ENCODE data around the gene WDR49. TPM values are rescaled to one million over a fixed set of nuclear protein-coding genes. Genes with fewer than 3 reads are reported as not detected.
A peak's percentile ranks its signal among the peaks of the same experiment; 100 is the strongest.

Gene WDR49
- total RNA-seq, 2 experiments from 2014 or later = not detected

DNA sequence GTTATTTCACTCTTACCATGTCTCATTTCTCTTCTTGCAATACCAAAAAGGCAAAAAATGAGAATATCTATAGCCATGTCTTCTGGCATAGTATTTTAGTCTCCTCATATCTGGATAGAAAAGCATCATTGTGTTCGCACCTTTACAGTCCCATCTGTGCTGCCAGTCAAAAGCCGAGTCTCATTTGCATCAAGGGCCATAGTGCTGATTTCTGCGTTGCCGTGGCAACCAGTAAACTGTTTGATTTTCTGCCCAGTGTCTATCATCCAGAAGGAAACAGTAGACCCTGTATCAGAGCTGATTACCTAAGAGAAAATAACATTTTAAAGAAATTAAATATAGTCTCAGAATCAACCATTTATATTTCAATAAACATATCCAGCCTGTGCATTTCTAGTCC is 93.8 kb downstream of the WDR49 start:
- POLR2A ChIA-PET = no interaction called here
- Mint-ChIP-seq H3K27me3 (no peaks in the 10 kb centered on the region), H3K4me3 (no peak overlapping the region), H3K36me3 (ENCODE audit: low read depth) (no peaks in the 10 kb centered on the region), H3K9me3 (ENCODE audit: low read depth) (no peaks in the 10 kb centered on the region), H3K4me1 (no peaks in the 10 kb centered on the region), H3K27ac (no peak overlapping the region)
- DNase-seq (no peak), ATAC-seq (no peak)
- CTCF ChIA-PET = no interaction called here
- intact Hi-C loops (cut with DNase I, micrococcal nuclease) = no loop called here

DNA sequence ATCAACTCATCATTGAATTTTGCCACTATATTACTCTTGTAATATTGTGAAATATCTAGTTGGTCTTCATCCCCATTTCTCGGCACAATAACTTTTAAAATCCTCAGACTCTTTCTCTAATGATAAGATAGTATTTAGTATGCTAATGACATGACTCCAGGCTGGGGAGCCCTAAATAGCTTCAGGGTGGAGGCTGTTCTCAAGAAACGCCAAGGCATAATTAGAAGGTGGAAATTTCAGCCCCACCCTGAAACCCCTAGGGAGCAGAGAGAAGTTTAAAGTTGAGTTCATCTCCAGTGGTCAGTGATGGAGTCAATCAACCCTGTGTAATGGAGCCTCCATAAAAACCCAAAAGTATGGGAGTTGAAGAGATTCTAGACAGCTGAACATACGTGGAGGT is 98.8 kb downstream of the WDR49 start:
- no peak for ATAC-seq
- intact Hi-C loops (cut with DNase I, micrococcal nuclease) = no loop called here
- no peak for DNase-seq
- CTCF ChIA-PET = interaction anchor here (0.7 kb wide), 1 partner anchor 75 kb away, joined by 3 read pairs; no protein-coding TSS in a partner anchor
- H3K27me3 Mint-ChIP-seq = no peaks in the 10 kb centered on the region
- H3K4me3 Mint-ChIP-seq = no peak overlapping the region
- POLR2A ChIA-PET = no interaction called here
- H3K36me3 Mint-ChIP-seq (ENCODE audit: low read depth) = no peaks in the 10 kb centered on the region
- H3K4me1 Mint-ChIP-seq = no peaks in the 10 kb centered on the region
- H3K27ac Mint-ChIP-seq = no peak overlapping the region
- H3K9me3 Mint-ChIP-seq (ENCODE audit: low read depth) = no peaks in the 10 kb centered on the region

DNA sequence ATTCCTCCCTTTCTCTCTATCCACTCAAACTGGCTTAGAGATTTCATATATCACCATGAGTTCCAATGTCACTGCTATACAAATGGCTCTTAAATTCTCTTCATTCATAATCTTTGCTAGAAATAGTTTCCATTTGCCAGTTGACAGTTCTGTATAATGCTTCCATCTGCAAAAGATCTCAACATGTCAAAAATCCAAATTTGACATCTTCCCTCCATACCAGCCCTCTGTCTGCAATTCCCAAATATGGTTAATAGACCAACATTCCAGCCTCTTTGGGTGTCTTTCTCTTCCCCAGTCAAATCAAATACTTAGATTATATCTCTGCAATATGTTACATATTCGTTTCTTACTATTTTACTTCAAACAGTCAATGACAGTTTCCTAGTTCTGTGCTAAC is 115.7 kb downstream of the WDR49 start:
- Mint-ChIP-seq H3K27me3 (peaks cover 3% of the 10 kb centered on the region), H3K27ac (no peak overlapping the region), H3K36me3 (ENCODE audit: low read depth) (no peaks in the 10 kb centered on the region), H3K4me3 (no peak overlapping the region), H3K9me3 (ENCODE audit: low read depth) (peaks cover 16% of the 10 kb centered on the region), H3K4me1 (no peaks in the 10 kb centered on the region)
- ChIA-PET POLR2A (no interaction called here), CTCF (interaction anchor here (0.5 kb wide), 1 partner anchor 79 kb away, joined by 4 read pairs; no protein-coding TSS in a partner anchor)
- DNase-seq = no peak
- no peak for ATAC-seq
- intact Hi-C loops (cut with DNase I, micrococcal nuclease) = no loop called here

DNA sequence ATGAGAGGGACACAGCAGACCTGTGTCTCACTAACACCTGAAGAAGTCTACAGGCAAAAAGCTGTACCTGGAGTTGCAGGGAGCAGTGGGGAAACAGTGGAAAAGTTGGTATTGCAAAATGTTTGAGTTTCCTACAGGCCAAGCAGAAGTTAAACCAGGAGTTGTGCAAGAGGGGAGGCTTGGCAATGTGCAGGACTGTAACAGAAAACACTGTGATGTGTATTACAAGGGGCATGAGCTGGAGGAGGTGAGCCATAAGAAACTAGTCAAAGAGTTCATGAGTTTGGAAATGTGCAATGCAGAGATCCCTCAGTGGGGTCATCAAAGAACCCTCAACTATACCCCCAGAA is 132.8 kb downstream of the WDR49 start:
- Mint-ChIP-seq H3K36me3 (ENCODE audit: low read depth) (no peaks in the 10 kb centered on the region), H3K27ac (no peak overlapping the region), H3K4me3 (no peak overlapping the region), H3K9me3 (ENCODE audit: low read depth) (no peaks in the 10 kb centered on the region), H3K4me1 (no peaks in the 10 kb centered on the region), H3K27me3 (no peaks in the 10 kb centered on the region)
- intact Hi-C loops (cut with DNase I, micrococcal nuclease) = no loop called here
- CTCF ChIA-PET = interaction anchor here (0.7 kb wide), 1 partner anchor 205 kb away, joined by 3 read pairs; no protein-coding TSS in a partner anchor
- no peak for DNase-seq
- ATAC-seq = no peak
- POLR2A ChIA-PET = no interaction called here

DNA sequence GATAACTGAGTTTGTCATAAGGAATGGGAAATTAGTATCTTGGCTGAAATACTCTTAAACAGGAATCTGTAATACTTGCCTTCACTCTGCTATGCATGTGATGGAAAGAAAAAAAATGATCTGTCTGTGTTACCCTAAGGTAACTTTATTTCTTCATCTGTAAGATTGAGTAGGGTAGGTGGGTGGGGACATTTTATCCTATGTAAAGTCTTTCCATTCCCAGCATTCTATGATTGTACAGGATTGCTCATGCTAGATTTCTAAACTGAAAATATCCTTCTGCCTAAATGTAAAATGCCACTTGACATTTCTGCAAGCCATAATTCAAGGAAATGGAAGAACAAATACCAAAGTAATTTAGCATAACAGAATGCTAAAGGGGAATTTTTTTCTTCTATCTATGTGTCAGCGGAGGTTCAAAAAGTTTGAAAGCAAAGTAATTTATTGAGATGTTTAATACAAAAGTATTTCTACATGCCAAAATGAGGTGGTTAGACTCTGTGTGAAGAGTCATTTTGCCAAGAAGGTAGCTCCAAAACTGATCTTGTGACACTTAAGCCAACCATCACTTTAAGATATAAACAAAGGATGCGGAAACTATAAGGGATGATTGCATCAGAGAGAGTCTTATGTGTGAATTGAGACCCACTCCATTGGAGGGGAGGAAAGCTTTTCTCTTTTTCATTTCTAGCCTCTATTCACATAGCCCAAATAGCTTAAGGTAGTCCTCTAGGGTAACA is 133.3 kb downstream of the WDR49 start:
- no peaks in the 10 kb centered on the region for H3K27me3 Mint-ChIP-seq
- no peak for DNase-seq

DNA sequence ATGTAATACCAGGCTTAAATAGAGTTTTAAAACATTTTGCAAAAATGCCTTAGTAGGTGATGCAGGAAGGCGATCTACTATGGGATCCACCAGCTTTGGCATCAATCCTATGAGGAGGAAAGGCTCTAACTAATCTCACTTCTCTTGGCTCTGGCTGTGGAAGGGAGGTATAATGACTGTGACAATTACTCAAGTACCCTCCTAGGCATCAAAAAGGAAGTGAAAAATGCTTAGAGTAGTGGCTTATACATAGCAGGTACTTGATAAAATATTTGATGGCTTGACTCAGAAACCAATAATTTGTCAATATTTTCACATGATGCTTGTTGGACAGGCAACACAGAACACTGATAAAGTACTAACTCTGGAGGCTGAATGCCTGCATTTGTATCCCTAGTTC is 145.8 kb downstream of the WDR49 start:
- H3K27me3 Mint-ChIP-seq = no peaks in the 10 kb centered on the region
- H3K27ac Mint-ChIP-seq = no peak overlapping the region
- ChIA-PET CTCF (no interaction called here), POLR2A (no interaction called here)
- DNase-seq = no peak
- no peak overlapping the region for H3K4me3 Mint-ChIP-seq
- ATAC-seq = no peak
- no peaks in the 10 kb centered on the region for H3K4me1 Mint-ChIP-seq
- no peaks in the 10 kb centered on the region for H3K36me3 Mint-ChIP-seq (ENCODE audit: low read depth)
- no peaks in the 10 kb centered on the region for H3K9me3 Mint-ChIP-seq (ENCODE audit: low read depth)
- intact Hi-C loops (cut with DNase I, micrococcal nuclease) = no loop called here

More for the DNA sequence above, 133.3 kb downstream of the WDR49 start:
- Mint-ChIP-seq H3K9me3 (ENCODE audit: low read depth) (no peaks in the 10 kb centered on the region), H3K4me3 (no peak overlapping the region), H3K27ac (no peak overlapping the region), H3K36me3 (ENCODE audit: low read depth) (no peaks in the 10 kb centered on the region), H3K4me1 (no peaks in the 10 kb centered on the region)
- ChIA-PET CTCF (interaction anchor here (0.7 kb wide), 1 partner anchor 205 kb away, joined by 3 read pairs; no protein-coding TSS in a partner anchor), POLR2A (no interaction called here)
- no peak for ATAC-seq
- intact Hi-C loops (cut with DNase I, micrococcal nuclease) = no loop called here

DNA sequence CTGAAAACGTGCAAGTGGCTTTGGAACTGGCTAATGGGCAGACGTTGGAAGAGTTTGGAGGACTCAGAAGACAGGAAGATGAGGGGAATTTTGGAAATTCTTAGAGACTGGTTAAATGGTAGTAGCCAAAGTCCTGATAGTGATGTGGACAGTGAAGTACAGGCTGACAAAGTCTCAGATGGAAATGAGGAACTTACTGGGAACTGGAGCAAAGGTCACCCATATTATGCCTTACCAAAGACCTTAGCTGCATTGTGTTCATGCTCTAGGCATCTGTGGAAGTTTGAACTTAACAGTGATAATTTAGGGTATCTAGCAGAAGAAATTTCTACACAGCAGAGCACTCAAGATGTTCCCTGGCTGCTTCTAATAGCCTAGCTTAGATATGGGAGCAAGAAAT is 151.3 kb downstream of the WDR49 start:
- Mint-ChIP-seq H3K4me1 (no peaks in the 10 kb centered on the region), H3K27ac (no peak overlapping the region), H3K9me3 (ENCODE audit: low read depth) (no peaks in the 10 kb centered on the region), H3K36me3 (ENCODE audit: low read depth) (no peaks in the 10 kb centered on the region), H3K4me3 (no peak overlapping the region), H3K27me3 (no peaks in the 10 kb centered on the region)
- POLR2A ChIA-PET = no interaction called here
- DNase-seq (no peak), ATAC-seq (no peak)
- CTCF ChIA-PET = no interaction called here
- intact Hi-C loops (cut with DNase I, micrococcal nuclease) = no loop called here

DNA sequence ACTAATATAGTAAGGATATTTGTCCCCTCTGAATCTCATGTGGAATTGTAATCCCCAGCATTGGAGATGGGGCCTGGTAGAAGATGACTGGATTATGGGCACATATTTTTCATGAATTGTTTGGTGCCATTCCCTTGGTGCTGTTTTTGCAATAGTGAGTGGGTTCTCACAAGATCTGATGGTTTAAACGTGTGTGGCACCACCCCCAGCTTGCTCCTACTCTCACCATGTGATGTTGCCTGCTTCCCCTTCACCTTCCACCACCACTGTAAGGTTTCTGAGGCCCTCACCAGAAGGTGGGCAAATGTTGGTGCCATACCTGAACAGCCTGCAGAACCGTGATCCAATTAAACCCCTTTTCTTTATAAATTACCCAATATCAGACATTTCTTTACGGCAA is 151.8 kb downstream of the WDR49 start:
- ChIA-PET CTCF (no interaction called here), POLR2A (no interaction called here)
- no peaks in the 10 kb centered on the region for H3K9me3 Mint-ChIP-seq (ENCODE audit: low read depth)
- ATAC-seq (no peak), DNase-seq (no peak)
- no peak overlapping the region for H3K27ac Mint-ChIP-seq
- H3K4me1 Mint-ChIP-seq = no peaks in the 10 kb centered on the region
- intact Hi-C loops (cut with DNase I, micrococcal nuclease) = no loop called here
- H3K36me3 Mint-ChIP-seq (ENCODE audit: low read depth) = no peaks in the 10 kb centered on the region
- H3K27me3 Mint-ChIP-seq = no peaks in the 10 kb centered on the region
- no peak overlapping the region for H3K4me3 Mint-ChIP-seq

DNA sequence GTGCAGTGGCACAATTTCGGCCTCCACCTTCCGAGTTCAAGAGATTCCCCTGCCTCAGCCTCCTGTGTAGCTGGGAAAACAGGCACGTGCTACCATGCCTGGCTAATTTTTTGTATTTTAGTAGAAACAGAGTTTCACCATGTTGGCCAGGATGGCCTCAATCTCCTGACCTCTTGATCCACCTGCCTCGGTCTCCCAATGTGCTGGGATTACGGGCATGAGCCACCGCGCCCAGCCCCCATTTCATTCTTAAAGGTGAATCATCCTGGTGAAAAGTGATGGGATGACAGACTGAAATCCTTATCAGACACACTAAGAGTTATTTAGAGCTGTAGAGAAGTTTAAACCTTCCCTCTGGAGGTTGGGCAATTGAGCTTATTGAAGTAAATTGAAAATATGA is 155.8 kb downstream of the WDR49 start:
- DNase-seq = no peak
- ChIA-PET POLR2A (no interaction called here), CTCF (no interaction called here)
- H3K4me1 Mint-ChIP-seq = no peaks in the 10 kb centered on the region
- no peak for ATAC-seq
- no peaks in the 10 kb centered on the region for H3K27me3 Mint-ChIP-seq
- H3K36me3 Mint-ChIP-seq (ENCODE audit: low read depth) = no peaks in the 10 kb centered on the region
- no peak overlapping the region for H3K4me3 Mint-ChIP-seq
- intact Hi-C loops (cut with DNase I, micrococcal nuclease) = no loop called here
- H3K9me3 Mint-ChIP-seq (ENCODE audit: low read depth) = no peaks in the 10 kb centered on the region
- no peak overlapping the region for H3K27ac Mint-ChIP-seq

DNA sequence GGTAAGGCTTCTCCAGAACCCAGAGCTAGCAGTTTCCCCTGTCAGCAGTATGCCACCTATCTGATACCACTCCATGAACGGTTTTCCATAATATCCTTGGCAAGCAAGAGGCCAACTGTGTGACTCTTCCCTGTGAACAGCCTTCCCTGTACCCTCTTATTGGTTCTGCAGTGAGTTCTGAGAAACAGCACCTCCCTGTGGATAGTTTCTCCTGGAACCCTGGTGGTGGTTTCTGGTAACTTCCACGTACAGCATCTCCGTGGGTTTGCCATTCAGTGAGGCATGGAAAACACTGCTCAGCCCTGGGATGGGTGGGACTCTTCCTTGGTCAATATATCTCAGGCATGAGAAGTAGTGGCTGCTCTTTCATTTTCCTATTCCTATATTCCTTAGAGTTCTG is 160.5 kb downstream of the WDR49 start:
- CTCF ChIA-PET = interaction anchor here (0.7 kb wide), 1 partner anchor 248 kb away, joined by 3 read pairs; no protein-coding TSS in a partner anchor

DNA sequence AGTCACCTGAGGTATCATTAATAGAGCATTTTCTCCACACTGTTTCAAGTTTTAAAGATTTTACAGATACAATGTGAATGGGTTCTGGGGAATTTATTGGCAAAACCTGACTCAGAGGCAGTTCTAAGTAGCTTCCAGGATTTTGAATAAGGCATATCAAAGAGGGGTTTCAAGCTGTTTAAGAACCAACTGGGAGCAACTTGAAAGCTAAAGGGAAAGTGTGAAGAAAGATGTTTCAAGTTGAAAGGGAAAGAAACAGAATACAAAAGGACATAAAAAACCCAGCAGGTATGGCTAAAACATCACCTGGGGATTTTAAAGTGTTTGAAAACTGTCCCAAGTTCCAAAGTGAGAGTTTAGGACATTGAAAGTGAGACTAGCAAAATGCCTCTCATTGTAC is 162.1 kb downstream of the WDR49 start:
- no peaks in the 10 kb centered on the region for H3K9me3 Mint-ChIP-seq (ENCODE audit: low read depth)
- H3K4me3 Mint-ChIP-seq = no peak overlapping the region
- no peak for ATAC-seq
- intact Hi-C loops (cut with DNase I, micrococcal nuclease) = no loop called here
- H3K36me3 Mint-ChIP-seq (ENCODE audit: low read depth) = no peaks in the 10 kb centered on the region
- POLR2A ChIA-PET = no interaction called here
- no peaks in the 10 kb centered on the region for H3K4me1 Mint-ChIP-seq
- no peaks in the 10 kb centered on the region for H3K27me3 Mint-ChIP-seq
- DNase-seq = no peak
- no peak overlapping the region for H3K27ac Mint-ChIP-seq
- CTCF ChIA-PET = no interaction called here

More for the DNA sequence above, 160.5 kb downstream of the WDR49 start:
- ATAC-seq = no peak
- POLR2A ChIA-PET = no interaction called here
- DNase-seq = peak; percentile 6
- H3K27ac Mint-ChIP-seq = no peak overlapping the region
- intact Hi-C loops (cut with DNase I, micrococcal nuclease) = no loop called here
- no peaks in the 10 kb centered on the region for H3K4me1 Mint-ChIP-seq
- H3K4me3 Mint-ChIP-seq = no peak overlapping the region
- H3K9me3 Mint-ChIP-seq (ENCODE audit: low read depth) = no peaks in the 10 kb centered on the region
- no peaks in the 10 kb centered on the region for H3K36me3 Mint-ChIP-seq (ENCODE audit: low read depth)
- no peaks in the 10 kb centered on the region for H3K27me3 Mint-ChIP-seq

DNA sequence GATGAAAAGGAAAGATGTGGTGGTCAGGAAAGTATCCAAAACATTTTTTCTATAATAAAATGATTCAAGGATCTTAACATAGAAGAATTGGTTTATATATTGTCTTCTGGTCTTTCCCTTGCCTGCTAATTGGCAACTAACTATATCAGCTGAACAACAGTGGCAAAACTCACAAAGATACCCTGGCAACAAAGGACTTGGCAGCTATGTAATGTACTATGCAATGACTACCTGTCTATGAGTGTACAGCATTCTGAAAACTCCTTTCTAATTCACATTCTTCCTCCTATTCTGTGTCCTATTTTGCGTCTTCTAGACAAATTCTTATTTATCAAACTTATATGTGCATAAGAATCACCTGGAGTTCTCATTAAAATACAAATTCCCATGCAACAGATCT is 164.2 kb downstream of the WDR49 start:
- POLR2A ChIA-PET = no interaction called here
- no peaks in the 10 kb centered on the region for H3K9me3 Mint-ChIP-seq (ENCODE audit: low read depth)
- H3K4me1 Mint-ChIP-seq = no peaks in the 10 kb centered on the region
- H3K27ac Mint-ChIP-seq = no peak overlapping the region
- intact Hi-C loops (cut with DNase I, micrococcal nuclease) = no loop called here
- CTCF ChIA-PET = no interaction called here
- DNase-seq = no peak
- H3K36me3 Mint-ChIP-seq (ENCODE audit: low read depth) = no peaks in the 10 kb centered on the region
- ATAC-seq = no peak
- H3K27me3 Mint-ChIP-seq = no peaks in the 10 kb centered on the region
- H3K4me3 Mint-ChIP-seq = no peak overlapping the region

Data from activated CD4-positive, alpha-beta T cell treated with anti-CD3 and anti-CD28 coated beads for 36 hours (primary cell).